RCC 7860 (cell line): Measurements from ENCODE around the gene ZNF618.

Experiments used
- DNase-seq: peaks from one replicate; pipeline ENCODE4 v3.0.0-alpha.2; 2015; ENCODE audit warnings: low spot score
- FAIRE-seq: peaks from 2 replicates; lab custom pipeline; 2012; peaks lifted over from hg19 to GRCh38; lab: Jason Lieb, UNC

ZNF618 gene

DNA sequence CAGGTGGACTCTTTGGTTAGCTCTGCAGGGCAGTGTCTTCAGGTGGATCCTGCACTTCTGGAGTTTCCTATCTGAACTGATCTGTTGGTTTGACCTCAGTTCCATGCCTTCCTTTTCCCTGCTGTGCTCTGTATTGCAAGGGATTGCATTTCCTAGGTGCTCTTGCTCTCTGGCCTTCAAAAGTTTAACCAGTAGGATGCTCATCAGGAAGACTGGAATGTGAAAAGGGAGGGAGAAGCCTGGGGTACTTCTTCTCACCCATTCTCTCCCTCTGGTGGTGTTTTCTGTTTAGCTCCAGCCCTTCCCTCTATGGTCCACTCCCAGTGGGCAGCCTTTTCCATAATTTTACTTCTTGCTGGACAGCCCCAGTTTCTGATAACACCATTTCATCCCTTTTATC, 78.5 kb downstream of the ZNF618 start:
- no peak for FAIRE-seq
- DNase-seq = no peak

DNA sequence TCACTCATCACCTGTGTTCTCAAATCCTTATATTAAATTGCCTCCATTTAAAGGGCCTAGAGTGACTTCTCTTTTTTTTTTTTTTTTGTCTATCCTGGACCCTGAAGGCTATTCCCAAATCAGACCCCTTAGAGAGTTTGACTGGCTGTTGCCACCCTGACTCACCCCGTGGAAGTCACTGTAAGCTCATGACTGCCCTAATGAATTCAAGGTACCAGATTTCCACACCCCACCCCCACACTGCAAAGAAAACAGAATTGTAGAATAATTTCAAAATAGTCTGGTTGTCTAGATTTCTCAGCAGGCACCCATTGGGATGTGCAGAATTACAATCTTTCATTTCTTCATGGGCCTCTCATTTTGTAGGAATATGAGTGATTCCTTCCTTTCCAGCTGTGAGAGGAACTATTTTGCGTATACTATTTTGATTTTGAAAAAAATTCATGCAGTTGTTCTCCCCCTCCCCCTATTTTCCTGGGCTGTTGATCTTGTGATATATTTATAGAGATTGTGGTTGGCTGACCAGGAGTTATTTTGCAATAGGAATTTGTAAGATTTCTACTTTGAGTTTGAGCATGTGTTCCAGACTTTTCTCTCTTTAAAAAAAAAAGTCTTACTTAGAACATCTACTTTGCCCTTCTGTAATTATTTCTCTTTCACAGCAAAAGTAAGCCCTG, 79.1 kb downstream of the ZNF618 start:
- peak; percentile 80 for FAIRE-seq
- DNase-seq = no peak

GRCh38 chr9:113956901-113957300, 80.8 kb downstream of the ZNF618 start:
- FAIRE-seq = no peak
- no peak for DNase-seq

DNA sequence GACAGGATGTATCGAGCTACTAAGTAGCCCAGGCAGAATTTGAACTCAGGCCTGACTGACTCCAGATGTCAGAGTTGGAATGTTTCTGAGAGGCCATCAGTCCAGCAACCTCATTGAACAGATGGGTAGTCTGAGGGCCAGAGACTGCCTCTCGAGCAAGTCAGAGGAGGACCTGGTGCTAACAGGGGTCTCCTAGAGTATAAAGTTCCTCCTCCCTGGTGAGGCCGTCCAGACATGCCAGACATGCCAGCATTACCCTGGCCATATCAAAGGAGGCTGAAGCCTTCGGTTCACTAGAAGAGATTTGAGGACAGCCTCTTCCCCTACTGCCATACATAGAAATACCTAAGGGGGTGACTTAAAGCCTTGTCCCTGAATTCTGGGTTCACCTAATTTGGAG, 81.2 kb downstream of the ZNF618 start:
- DNase-seq = peak; percentile 42
- FAIRE-seq = no peak

- FAIRE-seq = peak; percentile 99
Observed at GRCh38 chr9:113957821-113958341, 81.8 kb downstream of the ZNF618 start.

DNA sequence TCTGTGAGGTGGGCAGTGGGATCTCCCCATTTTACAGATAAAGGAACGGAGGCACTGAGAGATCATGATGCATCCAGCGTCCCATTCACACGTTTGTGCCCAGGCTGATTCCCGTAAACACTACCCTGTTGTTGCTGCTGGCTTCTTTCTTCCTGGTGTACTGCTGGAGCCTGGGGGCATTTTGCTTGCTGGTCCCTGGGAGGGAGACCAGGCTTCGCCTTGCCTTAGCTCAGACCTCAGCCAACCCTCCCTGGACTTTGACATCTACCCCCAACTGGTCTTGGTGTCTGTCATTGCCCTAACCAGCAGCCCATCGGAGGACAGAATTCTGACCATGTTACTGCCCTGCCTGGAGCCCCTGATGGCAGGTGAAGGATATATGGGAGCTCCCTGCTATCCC, 82.4 kb downstream of the ZNF618 start:
- FAIRE-seq (no peak), DNase-seq (no peak)

More at GRCh38 chr9:113957821-113958341, 81.8 kb downstream of the ZNF618 start:
- peak; percentile 86 for DNase-seq

DNA sequence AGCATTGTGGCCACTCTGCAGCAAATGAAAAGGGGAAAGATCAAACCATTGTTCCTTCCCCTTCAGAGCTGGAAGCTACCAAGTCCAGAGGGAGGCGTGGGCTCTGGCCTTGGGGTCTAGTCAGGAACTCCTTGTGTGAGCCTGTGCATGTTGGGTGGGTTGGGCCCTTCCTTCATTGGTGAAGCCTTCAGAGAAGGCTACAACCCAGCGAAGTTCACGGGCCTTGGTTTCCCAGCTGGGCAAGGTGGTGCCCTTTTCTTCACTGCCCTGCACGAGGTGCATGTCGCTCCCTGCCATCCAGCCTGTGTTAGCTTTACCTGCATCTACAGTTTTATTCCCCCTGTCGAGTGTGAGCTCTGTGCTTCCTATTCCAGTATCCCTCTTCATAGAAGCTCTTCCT, 84.7 kb downstream of the ZNF618 start:
- FAIRE-seq (no peak), DNase-seq (no peak)

DNA sequence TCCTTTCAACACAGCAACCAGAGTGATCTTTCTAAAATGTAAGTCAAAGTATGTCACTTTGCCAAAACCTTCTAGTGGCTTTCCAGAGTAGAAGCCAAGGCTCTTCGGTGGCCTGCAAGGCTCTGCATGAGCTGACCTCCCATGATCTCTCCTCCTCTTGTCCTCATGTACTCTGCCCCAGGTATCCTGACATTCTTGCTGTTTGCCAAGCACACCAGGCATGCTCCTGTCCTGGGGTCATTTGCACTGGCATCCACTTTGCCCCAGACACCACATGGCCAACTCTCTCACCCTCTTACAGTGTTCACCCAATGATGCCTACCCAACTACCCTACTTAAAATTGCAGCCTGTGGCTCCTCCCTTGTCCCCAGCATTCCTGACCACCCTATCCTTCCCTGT, 86.3 kb downstream of the ZNF618 start:
- FAIRE-seq = no peak

GRCh38 chr9:113963017-113963620, 87.0 kb downstream of the ZNF618 start:
- no peak for FAIRE-seq

More for the DNA sequence above, 86.3 kb downstream of the ZNF618 start:
- no peak for DNase-seq

GRCh38 chr9:113963696-113964494, 87.8 kb downstream of the ZNF618 start:
- FAIRE-seq (no peak), DNase-seq (no peak)

More at GRCh38 chr9:113963017-113963620, 87.0 kb downstream of the ZNF618 start:
- peak; percentile 20 for DNase-seq

DNA sequence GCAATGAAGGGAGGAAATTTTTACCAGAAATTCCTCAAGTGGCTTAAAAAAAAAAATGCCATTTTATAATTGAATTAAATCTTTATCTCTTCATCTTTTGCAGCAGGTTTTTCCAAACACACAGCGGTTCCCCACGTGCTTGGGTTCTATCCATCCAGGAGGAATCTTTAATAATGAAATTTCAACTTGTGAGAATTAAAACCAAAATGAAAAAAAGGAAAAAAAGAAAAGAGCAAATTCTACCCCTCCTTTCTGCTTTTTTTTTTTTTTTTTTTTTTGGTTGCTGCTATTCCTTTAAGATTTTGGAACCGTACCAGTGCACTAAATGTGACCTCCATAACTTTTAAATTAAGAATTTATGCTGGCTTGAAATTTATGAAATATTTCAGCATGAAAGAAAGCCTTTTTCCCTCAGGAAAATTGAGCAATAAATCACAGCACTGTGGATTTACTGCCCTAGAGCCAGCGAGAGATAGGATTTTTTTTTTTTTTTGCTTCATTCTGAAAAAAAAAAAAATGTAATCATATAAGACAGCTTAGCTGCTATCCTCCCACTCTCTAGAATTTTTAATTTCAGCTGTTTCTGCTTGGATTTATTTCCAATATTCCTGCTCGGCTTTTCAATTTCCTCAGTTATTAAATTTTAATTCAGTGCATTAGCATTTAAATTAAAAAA, 88.5 kb downstream of the ZNF618 start:
- no peak for FAIRE-seq
- no peak for DNase-seq

DNA sequence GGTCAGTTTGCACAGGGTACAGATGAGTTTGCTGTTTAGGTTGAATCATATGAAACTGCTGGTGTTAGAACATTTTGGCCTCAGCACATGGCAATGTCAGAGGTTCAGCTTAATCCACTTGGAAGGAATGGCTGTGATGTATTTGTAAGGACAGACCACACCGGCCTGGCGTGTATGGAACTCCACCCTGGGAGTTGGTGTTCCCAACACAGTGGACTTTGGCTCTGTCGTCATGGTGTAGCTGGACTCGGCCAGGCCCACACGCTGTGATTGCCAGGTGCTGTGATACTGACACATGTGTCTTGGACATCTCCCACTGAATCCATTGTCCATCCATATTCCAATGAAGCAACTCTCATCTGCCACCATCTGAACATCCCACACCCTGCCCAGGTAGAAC, 90.3 kb downstream of the ZNF618 start:
- no peak for DNase-seq
- no peak for FAIRE-seq

DNA sequence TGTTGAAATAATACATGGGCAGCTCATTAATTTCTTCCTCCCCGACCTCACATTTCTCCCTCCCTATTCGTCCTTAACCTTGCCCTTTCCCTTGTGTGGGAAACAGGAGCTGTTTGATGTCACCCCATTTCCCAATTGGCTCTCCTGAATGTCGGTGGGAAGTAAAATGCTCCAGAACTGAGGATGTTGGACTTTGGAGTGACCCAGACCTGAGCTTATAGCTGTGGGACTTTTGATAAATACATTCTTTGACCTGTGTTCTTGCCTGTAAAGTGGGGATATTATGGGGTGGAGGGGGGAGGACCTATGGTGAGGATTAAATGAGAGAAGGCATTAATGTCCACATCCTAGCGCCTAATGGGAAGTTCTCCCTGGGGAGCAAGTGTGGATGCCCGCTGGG, 91.3 kb downstream of the ZNF618 start:
- DNase-seq = no peak
- FAIRE-seq = no peak

- FAIRE-seq (no peak), DNase-seq (no peak)
Observed at GRCh38 chr9:113969343-113969742, 93.2 kb downstream of the ZNF618 start.

DNA sequence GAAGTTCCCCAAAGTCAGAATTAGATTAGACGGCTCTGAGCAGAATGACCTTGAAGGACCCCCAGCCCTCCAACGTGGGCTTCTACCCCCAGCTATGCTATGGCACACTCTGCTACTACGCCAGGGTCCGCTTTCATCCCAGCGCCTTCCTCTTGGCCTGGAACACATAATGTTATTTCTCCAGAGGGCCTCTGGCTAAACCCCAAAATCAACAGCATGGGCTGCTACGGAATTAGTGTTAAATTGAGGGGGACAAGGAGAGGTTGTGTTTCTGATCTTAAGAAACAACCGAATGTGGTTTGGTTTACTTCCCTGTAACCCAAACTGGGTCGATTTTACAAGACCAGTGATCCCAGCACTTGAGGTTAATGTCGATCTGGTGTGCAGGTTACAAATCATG, 97.1 kb downstream of the ZNF618 start:
- DNase-seq (no peak), FAIRE-seq (no peak)

DNA sequence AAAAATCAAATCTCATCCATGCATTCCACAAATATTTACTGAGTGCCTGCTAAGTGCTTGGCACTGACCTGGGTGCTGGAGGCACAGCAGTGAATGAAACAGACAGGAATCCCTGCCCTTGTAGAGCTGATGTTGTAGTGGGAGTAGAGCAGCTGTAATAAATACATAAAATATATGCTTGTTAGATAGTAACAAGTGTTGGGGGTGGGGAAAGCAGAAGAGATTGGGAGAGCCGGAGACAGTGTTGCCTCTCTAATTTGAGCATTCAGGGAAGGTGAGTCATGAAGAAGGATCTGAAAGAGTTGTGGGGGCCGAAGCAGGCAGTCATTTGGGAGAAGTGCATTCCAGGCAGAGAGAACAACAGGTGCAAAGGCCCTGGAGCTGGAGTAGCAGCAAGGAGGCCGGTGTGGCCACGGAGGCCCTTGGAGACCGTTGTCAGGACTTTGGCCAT, 97.9 kb downstream of the ZNF618 start:
- no peak for DNase-seq
- FAIRE-seq = no peak

- DNase-seq (no peak), FAIRE-seq (no peak)
Observed at GRCh38 chr9:113976915-113977314, 100.8 kb downstream of the ZNF618 start.

DNA sequence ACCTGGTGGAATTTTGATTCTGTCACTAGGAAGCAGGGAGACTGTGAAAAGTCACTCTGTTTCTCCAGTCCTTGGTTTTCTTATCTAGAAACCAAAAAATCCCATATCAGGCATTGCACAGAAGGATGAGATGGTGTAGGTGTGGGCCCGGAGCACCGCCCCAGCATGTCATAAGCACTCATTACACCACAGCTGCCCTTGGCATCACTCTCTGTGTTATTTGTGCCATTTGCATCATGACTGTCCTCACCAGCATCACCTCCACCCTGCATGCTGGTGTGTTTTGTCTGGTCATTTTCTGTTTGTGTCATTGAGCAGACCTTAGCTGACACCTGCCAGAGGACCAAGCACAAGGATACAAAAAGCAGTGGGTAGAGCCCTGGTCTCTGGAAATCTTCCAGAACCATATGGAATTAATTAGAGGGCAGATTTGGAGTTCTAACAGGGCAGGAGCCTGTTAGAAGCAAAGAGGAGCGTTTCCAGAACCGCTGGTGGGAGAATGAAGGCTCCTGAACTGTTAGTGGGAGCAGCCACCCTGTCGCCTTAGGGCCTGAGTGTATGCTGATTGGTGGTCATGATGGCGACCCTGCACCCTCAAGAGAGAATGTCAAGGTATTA, 102.7 kb downstream of the ZNF618 start:
- no peak for FAIRE-seq
- no peak for DNase-seq

DNA sequence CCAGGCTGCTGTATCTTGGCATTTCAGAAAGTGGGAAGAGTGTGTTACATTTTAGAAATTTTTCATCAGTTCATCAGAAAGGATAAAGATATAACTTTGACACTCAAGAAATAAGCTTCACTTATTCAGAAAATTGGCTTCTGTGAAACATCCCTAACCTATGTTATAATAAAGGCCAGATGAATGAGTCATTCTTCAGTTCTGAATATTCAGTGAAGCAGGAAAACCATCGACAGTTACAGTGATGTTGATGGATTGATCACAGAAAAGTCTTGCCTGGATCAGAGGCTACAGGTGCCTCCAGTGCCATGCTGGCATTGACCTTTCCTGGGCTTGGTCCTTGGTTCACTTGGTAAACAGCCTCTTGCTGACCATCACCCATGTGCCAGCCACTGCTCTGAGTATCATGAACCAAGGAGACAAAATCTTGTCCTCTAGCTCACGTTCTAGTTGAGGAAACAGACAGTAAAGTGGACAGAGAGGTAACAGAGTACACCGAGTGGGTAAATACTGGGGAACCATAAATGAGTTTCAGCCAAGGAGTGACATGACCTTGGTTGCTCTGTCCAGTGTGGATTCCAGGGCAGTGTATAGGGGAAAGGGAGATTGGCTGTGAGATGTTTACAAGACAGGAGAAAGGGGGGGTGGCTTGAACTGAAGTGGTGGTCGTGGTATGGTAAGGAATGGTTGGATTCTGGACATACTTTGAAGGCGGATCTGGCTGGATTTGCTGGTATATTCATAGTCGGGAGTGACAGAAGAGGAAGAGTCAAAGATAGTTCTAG, 103.4 kb downstream of the ZNF618 start:
- no peak for FAIRE-seq
- no peak for DNase-seq
